ENCODE data around the gene CABLES1.

- TF ChIP-seq POLR2AphosphoS5 (IDR thresholded peaks at IDR 0.05; ENCODE audit: insufficient read depth in 1 of 2, low read depth in 1 of 2) (no peak), POLR2A (IDR thresholded peaks at IDR 0.05) (no peak)
- TF ChIP-seq, protein P1, sequence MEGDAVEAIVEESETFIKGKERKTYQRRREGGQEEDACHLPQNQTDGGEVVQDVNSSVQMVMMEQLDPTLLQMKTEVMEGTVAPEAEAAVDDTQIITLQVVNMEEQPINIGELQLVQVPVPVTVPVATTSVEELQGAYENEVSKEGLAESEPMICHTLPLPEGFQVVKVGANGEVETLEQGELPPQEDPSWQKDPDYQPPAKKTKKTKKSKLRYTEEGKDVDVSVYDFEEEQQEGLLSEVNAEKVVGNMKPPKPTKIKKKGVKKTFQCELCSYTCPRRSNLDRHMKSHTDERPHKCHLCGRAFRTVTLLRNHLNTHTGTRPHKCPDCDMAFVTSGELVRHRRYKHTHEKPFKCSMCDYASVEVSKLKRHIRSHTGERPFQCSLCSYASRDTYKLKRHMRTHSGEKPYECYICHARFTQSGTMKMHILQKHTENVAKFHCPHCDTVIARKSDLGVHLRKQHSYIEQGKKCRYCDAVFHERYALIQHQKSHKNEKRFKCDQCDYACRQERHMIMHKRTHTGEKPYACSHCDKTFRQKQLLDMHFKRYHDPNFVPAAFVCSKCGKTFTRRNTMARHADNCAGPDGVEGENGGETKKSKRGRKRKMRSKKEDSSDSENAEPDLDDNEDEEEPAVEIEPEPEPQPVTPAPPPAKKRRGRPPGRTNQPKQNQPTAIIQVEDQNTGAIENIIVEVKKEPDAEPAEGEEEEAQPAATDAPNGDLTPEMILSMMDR (IDR thresholded peaks at IDR 0.05): no peak
These were observed 30.2 kb downstream of the CABLES1 start for GRCh38 chr18:23165271-23166068.

Data from vagina (tissue), 2 donors.